A549 (cell line): ENCODE measurements around the gene MYADML2.

ENCODE experiments used
- CEBPB ChIP-seq, 2 experiments: fragments of >200 bp in 1 of 2; sonication (Bioruptor Twin) in 1 of 2; formaldehyde crosslinking in 1 of 2; IDR thresholded peaks; 2 replicates each; pipeline ENCODE4 v1.6.1; 2012 to 2016
- HOXA7 ChIP-seq: fragments of 250-450 bp; sonication (Bioruptor Pico); IDR thresholded peaks from 2 replicates; pipeline ENCODE4 v1.5.0; 2020; ENCODE audit warnings: mild to moderate bottlenecking, moderate library complexity
- MAZ ChIP-seq: fragments of 150-350 bp; IDR thresholded peaks from 2 replicates; pipeline ENCODE4 v1.6.1; 2014; ENCODE audit warnings: antibody characterized with exemption, low read depth, low read length, borderline replicate concordance
- POLR2A ChIP-seq: IDR thresholded peaks from 2 replicates; pipeline ENCODE4 v1.6.1; 2012; ENCODE audit warnings: mild to moderate bottlenecking, low read length
- RCOR1 ChIP-seq: fragments of 150-350 bp; IDR thresholded peaks from 2 replicates; pipeline ENCODE4 v1.6.1; 2014; ENCODE audit warnings: antibody characterized with exemption, low read length, low read depth
- RFX5 ChIP-seq: fragments of 450-650 bp; IDR thresholded peaks from 2 replicates; pipeline ENCODE4 v1.7.1; 2014; ENCODE audit warnings: antibody characterized with exemption, mild to moderate bottlenecking, moderate library complexity
- TF ChIP-seq, protein P1 (sequence below): fragments of >200 bp; sonication (Bioruptor Twin); formaldehyde crosslinking; IDR thresholded peaks from 3 replicates; pipeline ENCODE4 v1.5.1; 2016
- TF ChIP-seq, protein P2 (sequence below): fragments of 150-350 bp; IDR thresholded peaks from 2 replicates; pipeline ENCODE4 v1.6.1; 2014; ENCODE audit warnings: low read depth, mild to moderate bottlenecking, low read length
- TF ChIP-seq, protein P3 (sequence below): IDR thresholded peaks from 2 replicates; pipeline ENCODE4 v1.6.1; 2012
- TF ChIP-seq, protein P4 (sequence below): fragments of 200-600 bp; sonication (generic); IDR thresholded peaks from 2 replicates; pipeline ENCODE4 v1.6.1; 2016; ENCODE audit warnings: antibody characterized with exemption, mild to moderate bottlenecking, moderate library complexity

DNA sequence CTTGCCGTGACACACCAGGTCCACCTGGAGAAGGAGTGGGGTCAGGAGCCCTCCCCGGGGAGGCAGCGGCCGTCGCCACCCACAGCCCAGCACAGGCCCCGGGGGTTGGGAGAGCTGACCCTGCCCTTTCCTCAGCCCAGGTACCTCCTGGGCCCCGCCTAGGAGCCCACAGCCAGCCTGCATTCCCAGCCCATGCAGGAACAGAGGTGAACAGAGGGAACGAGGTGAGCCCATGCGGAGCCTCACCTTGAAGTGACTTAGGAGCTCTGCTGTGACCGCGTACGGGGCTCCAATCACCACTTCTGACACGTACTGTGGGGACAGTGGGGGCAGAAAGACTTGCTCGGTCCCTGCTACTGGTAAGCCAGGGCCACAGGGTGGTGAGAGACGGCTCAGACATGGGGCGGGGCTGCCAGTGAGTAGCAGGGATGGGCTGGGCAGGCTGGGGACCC is 41.6 kb downstream of the MYADML2 start:
- TF ChIP-seq, protein P1, sequence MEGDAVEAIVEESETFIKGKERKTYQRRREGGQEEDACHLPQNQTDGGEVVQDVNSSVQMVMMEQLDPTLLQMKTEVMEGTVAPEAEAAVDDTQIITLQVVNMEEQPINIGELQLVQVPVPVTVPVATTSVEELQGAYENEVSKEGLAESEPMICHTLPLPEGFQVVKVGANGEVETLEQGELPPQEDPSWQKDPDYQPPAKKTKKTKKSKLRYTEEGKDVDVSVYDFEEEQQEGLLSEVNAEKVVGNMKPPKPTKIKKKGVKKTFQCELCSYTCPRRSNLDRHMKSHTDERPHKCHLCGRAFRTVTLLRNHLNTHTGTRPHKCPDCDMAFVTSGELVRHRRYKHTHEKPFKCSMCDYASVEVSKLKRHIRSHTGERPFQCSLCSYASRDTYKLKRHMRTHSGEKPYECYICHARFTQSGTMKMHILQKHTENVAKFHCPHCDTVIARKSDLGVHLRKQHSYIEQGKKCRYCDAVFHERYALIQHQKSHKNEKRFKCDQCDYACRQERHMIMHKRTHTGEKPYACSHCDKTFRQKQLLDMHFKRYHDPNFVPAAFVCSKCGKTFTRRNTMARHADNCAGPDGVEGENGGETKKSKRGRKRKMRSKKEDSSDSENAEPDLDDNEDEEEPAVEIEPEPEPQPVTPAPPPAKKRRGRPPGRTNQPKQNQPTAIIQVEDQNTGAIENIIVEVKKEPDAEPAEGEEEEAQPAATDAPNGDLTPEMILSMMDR, result no peak
- TF ChIP-seq POLR2A (no peak), RFX5 (no peak), HOXA7 (CRISPR knock-in tag) (no peak), MAZ (no peak), RCOR1 (no peak), CEBPB (IDR thresholded peaks at IDR 0.05) (no peak)
- TF ChIP-seq, protein P2, sequence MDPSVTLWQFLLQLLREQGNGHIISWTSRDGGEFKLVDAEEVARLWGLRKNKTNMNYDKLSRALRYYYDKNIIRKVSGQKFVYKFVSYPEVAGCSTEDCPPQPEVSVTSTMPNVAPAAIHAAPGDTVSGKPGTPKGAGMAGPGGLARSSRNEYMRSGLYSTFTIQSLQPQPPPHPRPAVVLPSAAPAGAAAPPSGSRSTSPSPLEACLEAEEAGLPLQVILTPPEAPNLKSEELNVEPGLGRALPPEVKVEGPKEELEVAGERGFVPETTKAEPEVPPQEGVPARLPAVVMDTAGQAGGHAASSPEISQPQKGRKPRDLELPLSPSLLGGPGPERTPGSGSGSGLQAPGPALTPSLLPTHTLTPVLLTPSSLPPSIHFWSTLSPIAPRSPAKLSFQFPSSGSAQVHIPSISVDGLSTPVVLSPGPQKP, result no peak
- TF ChIP-seq, protein P3, sequence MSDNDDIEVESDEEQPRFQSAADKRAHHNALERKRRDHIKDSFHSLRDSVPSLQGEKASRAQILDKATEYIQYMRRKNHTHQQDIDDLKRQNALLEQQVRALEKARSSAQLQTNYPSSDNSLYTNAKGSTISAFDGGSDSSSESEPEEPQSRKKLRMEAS, result no peak
- TF ChIP-seq, protein P4, sequence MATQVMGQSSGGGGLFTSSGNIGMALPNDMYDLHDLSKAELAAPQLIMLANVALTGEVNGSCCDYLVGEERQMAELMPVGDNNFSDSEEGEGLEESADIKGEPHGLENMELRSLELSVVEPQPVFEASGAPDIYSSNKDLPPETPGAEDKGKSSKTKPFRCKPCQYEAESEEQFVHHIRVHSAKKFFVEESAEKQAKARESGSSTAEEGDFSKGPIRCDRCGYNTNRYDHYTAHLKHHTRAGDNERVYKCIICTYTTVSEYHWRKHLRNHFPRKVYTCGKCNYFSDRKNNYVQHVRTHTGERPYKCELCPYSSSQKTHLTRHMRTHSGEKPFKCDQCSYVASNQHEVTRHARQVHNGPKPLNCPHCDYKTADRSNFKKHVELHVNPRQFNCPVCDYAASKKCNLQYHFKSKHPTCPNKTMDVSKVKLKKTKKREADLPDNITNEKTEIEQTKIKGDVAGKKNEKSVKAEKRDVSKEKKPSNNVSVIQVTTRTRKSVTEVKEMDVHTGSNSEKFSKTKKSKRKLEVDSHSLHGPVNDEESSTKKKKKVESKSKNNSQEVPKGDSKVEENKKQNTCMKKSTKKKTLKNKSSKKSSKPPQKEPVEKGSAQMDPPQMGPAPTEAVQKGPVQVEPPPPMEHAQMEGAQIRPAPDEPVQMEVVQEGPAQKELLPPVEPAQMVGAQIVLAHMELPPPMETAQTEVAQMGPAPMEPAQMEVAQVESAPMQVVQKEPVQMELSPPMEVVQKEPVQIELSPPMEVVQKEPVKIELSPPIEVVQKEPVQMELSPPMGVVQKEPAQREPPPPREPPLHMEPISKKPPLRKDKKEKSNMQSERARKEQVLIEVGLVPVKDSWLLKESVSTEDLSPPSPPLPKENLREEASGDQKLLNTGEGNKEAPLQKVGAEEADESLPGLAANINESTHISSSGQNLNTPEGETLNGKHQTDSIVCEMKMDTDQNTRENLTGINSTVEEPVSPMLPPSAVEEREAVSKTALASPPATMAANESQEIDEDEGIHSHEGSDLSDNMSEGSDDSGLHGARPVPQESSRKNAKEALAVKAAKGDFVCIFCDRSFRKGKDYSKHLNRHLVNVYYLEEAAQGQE, result no peak
